ENCODE results near the gene ARAP1.

The ARAP1 gene

DNA sequence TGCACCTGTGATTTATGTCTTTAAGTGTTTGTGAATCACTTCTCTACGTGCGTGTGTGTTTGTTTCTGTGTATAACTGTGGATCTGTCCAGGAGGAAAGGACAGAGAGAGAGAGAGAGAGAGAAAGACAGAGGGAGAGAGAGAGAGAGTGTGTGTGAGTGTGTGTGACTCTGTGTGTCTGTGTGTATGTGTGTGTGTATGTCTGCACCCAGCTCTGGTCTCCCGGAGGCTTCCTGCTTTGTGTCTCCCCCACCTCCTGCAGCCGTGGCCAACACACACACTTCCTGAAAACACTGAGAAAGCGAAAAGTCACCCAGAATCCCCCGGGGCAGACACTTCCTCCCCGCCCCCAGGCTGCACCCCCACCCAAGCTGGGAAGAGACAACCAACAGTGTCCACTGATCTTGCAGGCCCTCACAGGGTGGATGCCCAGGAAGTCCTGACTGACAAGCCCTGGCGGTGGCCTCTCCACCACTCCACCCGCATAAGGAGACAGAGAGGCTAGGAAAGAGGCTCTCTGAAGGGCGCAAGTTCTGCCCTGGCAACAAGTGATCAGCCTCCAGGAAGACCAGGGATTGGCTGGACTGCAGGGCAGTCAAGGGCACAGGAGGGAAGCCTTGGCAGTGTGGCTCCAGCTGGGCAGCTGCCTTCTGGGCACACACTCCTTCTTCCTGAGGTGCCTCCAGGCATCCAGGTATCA lies 30.0 kb downstream of the ARAP1 start:
- TF ChIP-seq GATA3 (IDR thresholded peaks at IDR 0.05; ENCODE audit: low read depth, low read length) (no peak), GATA2 (IDR thresholded peaks at IDR 0.05; ENCODE audit: low read depth, low read length) (no peak)

GRCh38 chr11:72721689-72722049 lies 30.5 kb downstream of the ARAP1 start:
- no peak for TF ChIP-seq GATA2 (IDR thresholded peaks at IDR 0.05; ENCODE audit: low read depth, low read length)
- TF ChIP-seq GATA3 (IDR thresholded peaks at IDR 0.05; ENCODE audit: low read depth, low read length), result no peak

- no peak for TF ChIP-seq GATA3 (IDR thresholded peaks at IDR 0.05; ENCODE audit: low read depth, low read length)
- no peak for TF ChIP-seq GATA2 (IDR thresholded peaks at IDR 0.05; ENCODE audit: low read depth, low read length)
Observed at GRCh38 chr11:72721276-72721675, 30.9 kb downstream of the ARAP1 start.

- TF ChIP-seq GATA2 (IDR thresholded peaks at IDR 0.05; ENCODE audit: low read depth, low read length) (no peak), GATA3 (IDR thresholded peaks at IDR 0.05; ENCODE audit: low read depth, low read length) (no peak)
Observed at GRCh38 chr11:72720784-72721183, 31.4 kb downstream of the ARAP1 start.

DNA sequence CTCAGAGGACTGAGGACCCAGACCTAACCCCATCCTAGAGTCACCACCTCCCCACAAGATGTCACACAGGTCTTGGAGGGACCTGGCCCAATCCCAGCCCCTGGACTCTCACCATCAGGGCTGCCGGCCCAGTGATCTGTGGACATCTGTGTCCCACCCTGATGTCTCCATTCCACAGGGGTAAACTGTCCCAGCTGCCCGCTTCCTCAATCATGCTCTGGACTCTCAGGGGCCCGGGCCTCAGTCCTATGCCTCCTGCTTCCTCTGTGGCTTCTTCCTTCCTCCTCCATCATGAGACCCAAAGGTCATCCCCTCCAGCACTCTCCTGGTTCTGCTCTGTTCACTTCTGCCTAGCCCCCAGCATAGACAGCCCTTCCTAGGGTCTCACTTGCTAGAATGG lies 32.2 kb downstream of the ARAP1 start:
- TF ChIP-seq GATA3 (IDR thresholded peaks at IDR 0.05; ENCODE audit: low read depth, low read length), result no peak
- TF ChIP-seq GATA2 (IDR thresholded peaks at IDR 0.05; ENCODE audit: low read depth, low read length), result no peak

GRCh38 chr11:72719551-72719950 lies 32.7 kb downstream of the ARAP1 start:
- no peak for TF ChIP-seq GATA3 (IDR thresholded peaks at IDR 0.05; ENCODE audit: low read depth, low read length)
- TF ChIP-seq GATA2 (IDR thresholded peaks at IDR 0.05; ENCODE audit: low read depth, low read length), result no peak

- TF ChIP-seq GATA2 (IDR thresholded peaks at IDR 0.05; ENCODE audit: low read depth, low read length) (no peak), GATA3 (IDR thresholded peaks at IDR 0.05; ENCODE audit: low read depth, low read length) (no peak)
Observed at GRCh38 chr11:72719144-72719543, 33.1 kb downstream of the ARAP1 start.

DNA sequence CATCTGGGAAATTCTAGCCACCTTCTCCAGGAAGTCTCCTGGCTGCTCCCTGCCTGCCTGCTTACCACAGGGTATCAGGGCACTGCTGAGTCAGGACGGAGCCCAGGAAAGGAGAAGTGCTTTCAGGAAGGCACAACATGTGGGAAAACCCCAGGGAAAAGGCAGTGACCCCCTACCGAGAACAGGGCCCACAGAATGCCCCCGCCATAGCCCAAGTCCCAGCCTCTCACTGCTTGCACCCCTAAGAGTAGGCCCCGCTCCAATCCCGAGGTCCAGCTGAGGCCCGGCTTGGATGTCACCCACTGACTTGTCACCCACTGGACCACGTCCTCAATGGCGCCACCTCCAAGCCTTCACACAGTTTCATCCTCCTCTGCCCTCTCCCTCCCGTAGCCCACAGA lies 34.1 kb downstream of the ARAP1 start:
- no peak for TF ChIP-seq GATA2 (IDR thresholded peaks at IDR 0.05; ENCODE audit: low read depth, low read length)
- TF ChIP-seq GATA3 (IDR thresholded peaks at IDR 0.05; ENCODE audit: low read depth, low read length), result no peak

DNA sequence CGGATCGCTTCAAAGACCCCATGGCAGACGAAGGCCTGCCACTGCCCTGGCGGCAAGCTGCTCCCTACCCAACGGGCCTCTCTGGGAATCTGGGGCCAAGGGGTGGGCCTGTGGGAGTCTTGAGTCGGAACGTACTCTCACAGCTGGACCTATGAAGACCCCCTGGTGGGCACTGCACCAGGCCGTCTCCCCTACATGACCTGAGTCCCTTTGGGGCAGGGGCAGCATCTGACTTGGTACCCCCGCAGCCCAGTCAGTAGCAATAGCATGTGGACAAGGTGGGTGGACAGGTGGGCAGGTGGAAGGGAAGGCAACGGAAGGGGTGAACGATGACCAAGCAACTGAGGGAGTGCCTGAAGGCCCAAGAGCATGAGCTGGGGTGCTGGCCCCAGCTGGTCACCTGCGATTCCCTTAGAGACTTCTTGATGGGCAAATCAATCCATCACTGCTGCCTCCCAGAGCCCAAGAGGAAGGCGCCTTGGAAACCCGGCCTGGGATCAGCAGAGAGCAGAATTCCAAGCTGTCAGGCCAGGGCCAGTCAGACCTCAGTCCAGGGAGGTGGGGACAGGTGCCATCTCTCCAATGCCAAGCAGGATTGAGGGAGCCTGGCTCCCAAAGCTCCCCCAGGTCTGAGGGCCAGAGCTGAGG lies 35.3 kb downstream of the ARAP1 start:
- TF ChIP-seq GATA3 (IDR thresholded peaks at IDR 0.05; ENCODE audit: low read depth, low read length) (no peak), GATA2 (IDR thresholded peaks at IDR 0.05; ENCODE audit: low read depth, low read length) (no peak)

DNA sequence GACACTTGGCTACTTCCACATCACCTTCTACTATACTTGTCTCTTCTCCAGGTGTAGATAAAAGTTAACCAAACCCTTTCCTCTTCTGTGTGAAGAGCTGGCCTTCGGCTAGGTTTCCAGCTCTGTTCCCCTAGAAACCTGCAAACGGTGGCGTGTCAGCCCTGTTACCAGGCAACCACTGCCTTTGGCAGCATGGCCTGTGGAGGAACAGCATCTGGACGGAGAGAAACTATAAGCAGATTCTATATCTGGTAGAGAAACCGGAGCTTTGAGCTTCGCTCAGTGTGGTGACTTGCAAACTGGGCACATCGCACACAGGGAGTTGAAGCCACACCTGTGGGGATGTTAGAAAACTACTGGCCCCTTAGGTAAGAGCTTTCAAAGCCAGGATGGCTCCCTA lies 35.9 kb downstream of the ARAP1 start:
- no peak for TF ChIP-seq GATA3 (IDR thresholded peaks at IDR 0.05; ENCODE audit: low read depth, low read length)
- TF ChIP-seq GATA2 (IDR thresholded peaks at IDR 0.05; ENCODE audit: low read depth, low read length), result no peak

GRCh38 chr11:72712841-72713240 lies 39.4 kb downstream of the ARAP1 start:
- TF ChIP-seq GATA2 (IDR thresholded peaks at IDR 0.05; ENCODE audit: low read depth, low read length), result no peak
- no peak for TF ChIP-seq GATA3 (IDR thresholded peaks at IDR 0.05; ENCODE audit: low read depth, low read length)

GRCh38 chr11:72712168-72712751 lies 39.9 kb downstream of the ARAP1 start:
- no peak for TF ChIP-seq GATA2 (IDR thresholded peaks at IDR 0.05; ENCODE audit: low read depth, low read length)
- TF ChIP-seq GATA3 (IDR thresholded peaks at IDR 0.05; ENCODE audit: low read depth, low read length), result no peak

GRCh38 chr11:72711141-72711540 lies 41.1 kb downstream of the ARAP1 start:
- TF ChIP-seq GATA3 (IDR thresholded peaks at IDR 0.05; ENCODE audit: low read depth, low read length) (no peak), GATA2 (IDR thresholded peaks at IDR 0.05; ENCODE audit: low read depth, low read length) (no peak)

- TF ChIP-seq GATA3 (IDR thresholded peaks at IDR 0.05; ENCODE audit: low read depth, low read length), result no peak
Observed at GRCh38 chr11:72710278-72710677, 41.9 kb downstream of the ARAP1 start.

Measured in SH-SY5Y (cell line).